RWPE2 (cell line): Measurements from ENCODE around the gene PPARD.

ENCODE experiments used
- ATAC-seq: fragments of 200-7000 bp; cut with Tn5 transposase; 3 replicates; pipeline ENCODE4 v1.9.1; 2021; ENCODE audit warnings: low read depth
- DNase-seq: peaks from one replicate; pipeline ENCODE4 v3.0.0-alpha.2; 2020; ENCODE audit warnings: low spot score
- H3K27ac ChIP-seq: fragments of 450-650 bp; 2 replicates; pipeline ENCODE4 v1.5.1; 2017; ENCODE audit warnings: mild to moderate bottlenecking; ENCODE audit not compliant: poor library complexity, severe bottlenecking
- H3K27me3 ChIP-seq: fragments of 250-450 bp; sonication (Bioruptor Pico); 2 replicates; pipeline ENCODE4 v1.5.1; 2021; ENCODE audit warnings: mild to moderate bottlenecking, moderate library complexity; ENCODE audit not compliant: insufficient read depth, poor library complexity, severe bottlenecking
- H3K36me3 ChIP-seq: fragments of 250-450 bp; sonication (Bioruptor Pico); 2 replicates; pipeline ENCODE4 v1.5.1; 2020; ENCODE audit warnings: low read depth, mild to moderate bottlenecking, moderate library complexity
- H3K4me1 ChIP-seq: fragments of 250-450 bp; sonication (Bioruptor Pico); 2 replicates; pipeline ENCODE4 v1.5.1; 2021; ENCODE audit warnings: mild to moderate bottlenecking, moderate library complexity; ENCODE audit not compliant: insufficient read depth, poor library complexity, severe bottlenecking
- H3K4me3 ChIP-seq: fragments of 250-450 bp; sonication (Bioruptor Pico); 2 replicates; pipeline ENCODE4 v1.5.1; 2021; ENCODE audit warnings: mild to moderate bottlenecking, moderate library complexity; ENCODE audit not compliant: severe bottlenecking
- H3K9me3 ChIP-seq: fragments of 250-450 bp; sonication (Bioruptor Pico); 2 replicates; pipeline ENCODE4 v1.5.1; 2021; ENCODE audit warnings: mild to moderate bottlenecking, moderate library complexity; ENCODE audit not compliant: severe bottlenecking
- TF ChIP-seq, protein P1 (sequence below): fragments of 450-650 bp; IDR thresholded peaks from one replicate; pipeline ENCODE4 v1.5.1; 2017; ENCODE audit warnings: mild to moderate bottlenecking, moderate library complexity; ENCODE audit not compliant: poor library complexity, severe bottlenecking

PPARD gene

DNA sequence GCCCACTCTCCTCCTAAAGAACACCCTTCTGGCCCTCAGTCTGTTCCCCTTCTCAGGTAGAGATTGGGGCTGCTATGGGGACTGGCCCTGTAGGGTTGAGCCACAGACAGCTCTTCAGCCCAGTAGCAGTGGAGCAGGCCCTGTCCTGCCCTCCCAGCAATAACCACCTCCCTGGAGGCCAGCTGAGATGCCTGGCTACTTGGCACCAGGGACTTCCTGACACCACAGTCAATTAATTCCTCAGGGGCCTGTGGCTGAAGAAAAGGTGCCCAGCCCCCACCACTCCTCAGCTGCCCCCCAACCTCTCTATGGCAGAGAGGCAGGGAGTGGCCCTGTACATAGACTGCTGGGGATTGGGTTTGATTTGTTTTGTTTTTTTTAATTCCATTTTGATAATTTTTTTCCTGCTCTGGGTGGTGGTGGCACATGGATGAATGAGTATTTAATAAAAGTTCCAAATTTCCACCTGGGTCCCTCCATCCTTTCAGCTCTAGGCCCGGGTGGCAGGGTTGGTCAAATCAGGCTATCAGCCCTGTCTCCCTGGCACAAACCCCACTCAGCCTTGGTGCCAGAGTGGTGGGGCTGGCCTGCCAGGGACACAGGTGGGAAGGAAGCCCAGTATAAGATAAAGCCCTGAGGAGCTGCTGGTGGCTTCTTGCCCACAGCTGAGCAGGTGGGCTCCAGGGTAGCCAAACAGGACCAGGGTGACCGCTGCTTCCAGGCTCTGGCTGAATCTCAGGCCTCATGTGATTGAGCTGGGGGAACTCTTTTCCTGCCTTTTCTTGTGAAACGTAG lies 46.6 kb upstream of the PPARD start:
- H3K4me3 ChIP-seq = no peak overlapping the region
- ATAC-seq = no peak
- H3K9me3 ChIP-seq = no peaks in the 10 kb centered on the region
- TF ChIP-seq, protein P1, sequence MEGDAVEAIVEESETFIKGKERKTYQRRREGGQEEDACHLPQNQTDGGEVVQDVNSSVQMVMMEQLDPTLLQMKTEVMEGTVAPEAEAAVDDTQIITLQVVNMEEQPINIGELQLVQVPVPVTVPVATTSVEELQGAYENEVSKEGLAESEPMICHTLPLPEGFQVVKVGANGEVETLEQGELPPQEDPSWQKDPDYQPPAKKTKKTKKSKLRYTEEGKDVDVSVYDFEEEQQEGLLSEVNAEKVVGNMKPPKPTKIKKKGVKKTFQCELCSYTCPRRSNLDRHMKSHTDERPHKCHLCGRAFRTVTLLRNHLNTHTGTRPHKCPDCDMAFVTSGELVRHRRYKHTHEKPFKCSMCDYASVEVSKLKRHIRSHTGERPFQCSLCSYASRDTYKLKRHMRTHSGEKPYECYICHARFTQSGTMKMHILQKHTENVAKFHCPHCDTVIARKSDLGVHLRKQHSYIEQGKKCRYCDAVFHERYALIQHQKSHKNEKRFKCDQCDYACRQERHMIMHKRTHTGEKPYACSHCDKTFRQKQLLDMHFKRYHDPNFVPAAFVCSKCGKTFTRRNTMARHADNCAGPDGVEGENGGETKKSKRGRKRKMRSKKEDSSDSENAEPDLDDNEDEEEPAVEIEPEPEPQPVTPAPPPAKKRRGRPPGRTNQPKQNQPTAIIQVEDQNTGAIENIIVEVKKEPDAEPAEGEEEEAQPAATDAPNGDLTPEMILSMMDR = no peak
- H3K4me1 ChIP-seq = no peaks in the 10 kb centered on the region
- H3K27ac ChIP-seq = no peak overlapping the region
- no peaks in the 10 kb centered on the region for H3K27me3 ChIP-seq
- H3K36me3 ChIP-seq = peaks cover 5% of the 10 kb centered on the region; the same call in 1 of the 2 replicates
- DNase-seq = no peak

DNA sequence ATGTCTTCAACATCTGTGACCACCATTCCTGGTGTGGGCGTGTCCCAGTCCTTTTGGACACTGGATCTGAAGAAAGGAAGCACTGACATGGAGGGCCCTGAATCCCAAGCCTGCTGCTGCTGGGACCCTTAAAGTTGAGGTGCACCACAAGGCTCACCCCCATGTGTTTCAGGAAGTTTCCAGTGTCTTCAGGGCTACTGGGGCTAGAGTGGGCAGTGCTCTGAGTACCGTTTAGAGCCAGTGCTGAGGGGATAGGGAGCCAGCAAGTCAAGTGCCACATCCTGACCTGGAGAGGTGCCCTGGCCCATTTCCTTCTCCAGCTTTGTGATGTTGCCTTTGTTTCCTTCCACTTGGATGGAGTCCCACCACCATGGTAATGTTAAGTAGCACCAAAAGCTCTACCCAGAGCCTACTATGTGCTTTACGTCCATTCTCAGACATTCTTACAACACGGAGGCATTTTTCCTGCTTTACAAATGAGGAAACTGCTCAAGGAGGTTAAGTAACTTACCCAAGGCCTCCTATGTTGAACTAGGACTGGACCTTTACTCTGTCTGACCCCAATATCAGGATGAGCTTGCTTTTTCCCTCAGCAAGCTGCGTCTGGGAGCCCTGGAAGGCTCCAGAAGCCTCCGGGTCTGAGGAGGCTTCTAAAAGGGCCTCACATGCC lies 45.3 kb upstream of the PPARD start:
- Histone ChIP-seq H3K36me3 (peaks cover 5% of the 10 kb centered on the region; the same call in 1 of the 2 replicates), H3K4me3 (no peak overlapping the region), H3K27ac (peak overlapping the region; percentile 73), H3K9me3 (no peaks in the 10 kb centered on the region), H3K27me3 (no peaks in the 10 kb centered on the region), H3K4me1 (no peaks in the 10 kb centered on the region)
- TF ChIP-seq, protein P1 = no peak
- DNase-seq (no peak), ATAC-seq (no peak)

DNA sequence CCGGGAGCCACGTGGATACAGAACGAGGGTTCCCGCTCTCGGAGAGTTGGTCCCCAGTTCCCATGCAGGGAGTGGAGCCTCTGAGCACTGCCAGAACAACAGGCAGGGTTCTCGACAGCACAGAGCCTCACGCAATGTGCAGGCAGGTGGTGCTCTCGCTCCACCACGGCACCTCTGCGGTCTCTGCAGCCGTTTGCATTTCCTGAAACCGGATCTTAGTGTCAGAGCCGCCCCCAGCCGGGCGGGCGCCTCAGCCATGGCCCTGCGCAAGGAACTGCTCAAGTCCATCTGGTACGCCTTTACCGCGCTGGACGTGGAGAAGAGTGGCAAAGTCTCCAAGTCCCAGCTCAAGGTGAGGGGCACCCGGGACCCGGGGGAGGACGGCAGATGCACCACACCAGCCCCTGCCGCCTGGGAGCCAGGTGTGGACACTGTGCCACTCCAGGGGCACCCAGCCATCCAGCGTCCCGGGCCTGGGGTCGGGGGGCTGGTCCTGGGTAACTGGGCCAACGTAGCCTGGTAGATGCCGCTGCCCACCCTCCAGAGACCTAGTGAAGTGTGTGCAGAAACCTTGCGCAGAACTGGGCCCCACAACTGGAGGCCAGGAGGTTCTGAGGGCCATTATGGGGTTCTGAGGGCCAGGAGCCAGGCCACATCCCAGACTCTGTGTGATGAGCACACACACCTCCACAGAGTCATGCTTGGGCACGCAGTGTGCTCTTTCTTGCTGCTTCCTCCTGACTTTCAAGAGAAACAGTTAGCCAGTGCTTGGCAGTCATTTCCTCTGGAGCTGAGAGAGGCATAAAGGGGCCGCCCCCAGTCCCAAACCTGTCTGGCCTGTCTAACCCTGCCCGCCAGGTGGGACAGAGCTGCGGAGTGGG lies 44.5 kb upstream of the PPARD start, which contains the start of gene DEF6:
TSS of gene DEF6 (plus strand) at position 218 of the 881 bp plus-strand sequence. CDS start at position 257, 39 bp downstream.
- TF ChIP-seq, protein P1 = peak; percentile 97
- Histone ChIP-seq H3K27me3 (no peaks in the 10 kb centered on the region), H3K4me3 (peak within 1 kb of the TSS; percentile 43), H3K4me1 (peaks cover 7% of the 10 kb centered on the region), H3K9me3 (no peaks in the 10 kb centered on the region), H3K36me3 (peaks cover 5% of the 10 kb centered on the region; the same call in 1 of the 2 replicates), H3K27ac (peak within 1 kb of the TSS; percentile 73)
- DNase-seq = no peak
- peak; percentile 91 for ATAC-seq

DNA sequence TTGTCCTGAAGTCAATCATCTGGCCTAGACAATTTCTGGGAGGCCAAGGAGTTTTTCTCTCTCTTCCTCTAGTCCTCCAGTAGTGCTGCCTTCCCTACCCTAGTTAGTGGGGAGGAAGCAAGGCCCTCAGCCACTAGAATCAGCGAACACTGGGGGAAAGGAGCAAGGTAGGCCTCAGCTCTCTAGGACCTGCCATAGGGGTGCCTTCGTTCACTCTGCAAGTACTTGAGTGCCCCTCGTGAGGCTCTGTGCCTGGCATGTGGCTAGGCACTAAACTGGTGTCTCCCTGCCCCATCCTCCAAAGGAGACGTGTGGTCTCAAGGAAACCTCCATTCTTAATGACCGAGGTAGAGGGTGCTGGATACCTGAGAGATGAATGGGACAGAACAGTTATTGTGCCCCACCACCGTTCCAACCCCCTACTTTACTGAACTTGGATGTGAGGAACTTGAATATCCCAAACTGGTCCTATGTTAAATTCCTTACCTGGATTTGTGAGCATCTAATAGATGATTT lies 43.7 kb upstream of the PPARD start:
- Histone ChIP-seq H3K27me3 (no peaks in the 10 kb centered on the region), H3K4me3 (peak overlapping the region; percentile 43), H3K4me1 (peaks cover 14% of the 10 kb centered on the region), H3K27ac (peak overlapping the region; percentile 73), H3K9me3 (no peaks in the 10 kb centered on the region), H3K36me3 (peaks cover 5% of the 10 kb centered on the region; the same call in 1 of the 2 replicates)
- TF ChIP-seq, protein P1 = no peak
- no peak for ATAC-seq
- no peak for DNase-seq
